KMS-11 (cell line): Measurements from ENCODE around the gene IFITM5.

Experiments used
- H2AFZ ChIP-seq: fragments of 200-600 bp; sonication (generic); 2 replicates; pipeline ENCODE4 v1.6.1; 2016; ENCODE audit warnings: antibody characterized with exemption, mixed run types, low read depth
- H3K27ac ChIP-seq: fragments of 200-600 bp; sonication (generic); 2 replicates; pipeline ENCODE4 v1.6.1; 2016; ENCODE audit warnings: mild to moderate bottlenecking, mixed run types
- H3K27me3 ChIP-seq: fragments of 200-600 bp; sonication (generic); 2 replicates; pipeline ENCODE4 v1.6.1; 2017; ENCODE audit warnings: mild to moderate bottlenecking, low read depth, mixed run types, moderate library complexity; ENCODE audit not compliant: insufficient read depth
- H3K36me3 ChIP-seq: fragments of 200-600 bp; sonication (generic); 2 replicates; pipeline ENCODE4 v1.6.1; 2017; ENCODE audit warnings: mild to moderate bottlenecking, mixed run types; ENCODE audit not compliant: insufficient read depth
- H3K4me1 ChIP-seq: fragments of 200-600 bp; sonication (generic); 2 replicates; pipeline ENCODE4 v1.6.1; 2016; ENCODE audit warnings: mild to moderate bottlenecking, low read depth, mixed run types; ENCODE audit not compliant: poor library complexity, severe bottlenecking
- H3K4me2 ChIP-seq: fragments of 200-600 bp; sonication (generic); 2 replicates; pipeline ENCODE4 v1.7.0; 2016; ENCODE audit warnings: mild to moderate bottlenecking, mixed run types
- H3K4me3 ChIP-seq: fragments of 200-600 bp; sonication (generic); IDR thresholded peaks from 2 replicates; pipeline ENCODE4 v1.6.1; 2017; ENCODE audit warnings: low read depth, low read length, mixed read lengths; ENCODE audit not compliant: insufficient read depth
- H3K79me2 ChIP-seq: fragments of 200-600 bp; sonication (generic); 2 replicates; pipeline ENCODE4 v1.6.1; 2016; ENCODE audit warnings: low read depth, mixed run types; ENCODE audit not compliant: insufficient read depth
- H3K9ac ChIP-seq: fragments of 200-600 bp; sonication (generic); 2 replicates; pipeline ENCODE4 v1.6.1; 2016; ENCODE audit warnings: mild to moderate bottlenecking, mixed run types
- H4K20me1 ChIP-seq: fragments of 200-600 bp; sonication (generic); 2 replicates; pipeline ENCODE4 v1.6.1; 2016; ENCODE audit warnings: mild to moderate bottlenecking, mixed run types; ENCODE audit not compliant: insufficient read depth
- CTCF ChIP-seq: fragments of 200-600 bp; sonication (generic); conservative IDR thresholded peaks from 2 replicates; pipeline ENCODE4 v1.6.1; 2017; ENCODE audit warnings: low read depth, mild to moderate bottlenecking, antibody characterized with exemption, low read length, moderate library complexity, mixed read lengths

Gene IFITM5

GRCh38 chr11:279040-279965 is 20.0 kb downstream of the IFITM5 start:
- Histone ChIP-seq H3K36me3 (no peaks in the 10 kb centered on the region), H2AFZ (no peak overlapping the region), H3K27me3 (peaks cover 17% of the 10 kb centered on the region), H3K9ac (no peak overlapping the region), H3K4me1 (no peaks in the 10 kb centered on the region), H3K27ac (no peak overlapping the region), H4K20me1 (no peaks in the 10 kb centered on the region), H3K4me3 (no peak overlapping the region), H3K79me2 (no peaks in the 10 kb centered on the region), H3K4me2 (no peak overlapping the region)
- no peak for TF ChIP-seq CTCF

- no peak for TF ChIP-seq CTCF
- no peak within 1 kb of the TSS for H3K4me3 ChIP-seq
- H3K27ac ChIP-seq: no peak within 1 kb of the TSS
- H2AFZ ChIP-seq: no peak within 1 kb of the TSS
- no peaks in the 10 kb centered on the region for H4K20me1 ChIP-seq
- no peaks in the 10 kb centered on the region for H3K36me3 ChIP-seq
- H3K4me2 ChIP-seq: no peak within 1 kb of the TSS
- no peaks in the 10 kb centered on the region for H3K79me2 ChIP-seq
- H3K27me3 ChIP-seq: peaks cover 11% of the 10 kb centered on the region
- no peaks in the 10 kb centered on the region for H3K4me1 ChIP-seq
- no peak within 1 kb of the TSS for H3K9ac ChIP-seq
Measured at GRCh38 chr11:278001-278951, 21.1 kb downstream of the IFITM5 start, which contains the start of gene NLRP6. NLRP6 (plus strand) TSS chr11:278407; CDS start chr11:278570, 163 bp downstream.

GRCh38 chr11:276219-276618 is 23.1 kb downstream of the IFITM5 start:
- Histone ChIP-seq H3K4me3 (no peak overlapping the region), H4K20me1 (no peaks in the 10 kb centered on the region), H3K4me2 (no peak overlapping the region), H3K79me2 (no peaks in the 10 kb centered on the region), H3K9ac (no peak overlapping the region), H3K27ac (no peak overlapping the region), H3K27me3 (no peaks in the 10 kb centered on the region), H3K36me3 (no peaks in the 10 kb centered on the region), H2AFZ (no peak overlapping the region), H3K4me1 (no peaks in the 10 kb centered on the region)
- TF ChIP-seq CTCF: no peak

GRCh38 chr11:272931-273198 is 26.5 kb downstream of the IFITM5 start:
- Histone ChIP-seq H3K4me1 (peaks cover 17% of the 10 kb centered on the region), H3K27ac (no peak overlapping the region), H3K36me3 (no peaks in the 10 kb centered on the region), H3K4me3 (no peak overlapping the region), H4K20me1 (no peaks in the 10 kb centered on the region), H3K4me2 (no peak overlapping the region), H3K79me2 (0 out of 2 replicates have a peak, but pooled peaks cover 7% of the 10 kb centered on the region), H2AFZ (no peak overlapping the region), H3K27me3 (no peaks in the 10 kb centered on the region), H3K9ac (no peak overlapping the region)
- TF ChIP-seq CTCF: no peak
